Neural cell (in vitro differentiated cells): ENCODE measurements around the gene GLCE. TPM values are rescaled to one million over a fixed set of nuclear protein-coding genes. Genes with fewer than 3 reads are reported as not detected.

Source experiments
- H2AFZ ChIP-seq: fragments of 200-600, 300-800 bp; sonication (generic), shearing (Covaris generic); 2 replicates; pipeline ENCODE4 v1.6.0; 2014; ENCODE audit warnings: low read depth, mild to moderate bottlenecking, antibody characterized with exemption, low read length, moderate library complexity
- H3F3A ChIP-seq: fragments of 200-600 bp; shearing (Covaris generic); 2 replicates; pipeline ENCODE4 v1.6.1; 2016; ENCODE audit warnings: mild to moderate bottlenecking, moderate library complexity, mixed read lengths, antibody characterized with exemption, low read length; ENCODE audit not compliant: insufficient read depth, poor library complexity, severe bottlenecking
- H3K27ac ChIP-seq: fragments of 200-600, 300-800 bp; sonication (generic), shearing (Covaris generic); 2 replicates; pipeline ENCODE4 v1.5.1; 2014; ENCODE audit warnings: mild to moderate bottlenecking, low read length, moderate library complexity
- H3K27me3 ChIP-seq: fragments of 300-800, 200-600 bp; sonication (generic), shearing (Covaris generic); 2 replicates; pipeline ENCODE4 v1.6.0; 2014; ENCODE audit warnings: mild to moderate bottlenecking, low read depth, low read length, moderate library complexity; ENCODE audit not compliant: insufficient read depth
- H3K36me3 ChIP-seq: fragments of 300-800, 200-600 bp; sonication (generic), shearing (Covaris generic); 2 replicates; pipeline ENCODE4 v1.5.1; 2014; ENCODE audit warnings: mild to moderate bottlenecking, antibody characterized with exemption, low read length, moderate library complexity; ENCODE audit not compliant: insufficient read depth
- H3K4me2 ChIP-seq: fragments of 300-800, 200-600 bp; sonication (generic), shearing (Covaris generic); 2 replicates; pipeline ENCODE4 v1.6.0; 2014; ENCODE audit warnings: mild to moderate bottlenecking, low read length
- H3K4me3 ChIP-seq: fragments of 300-800, 200-600 bp; sonication (generic), shearing (Covaris generic); 2 replicates; pipeline ENCODE4 v1.5.1; 2014; ENCODE audit warnings: mild to moderate bottlenecking, low read length, moderate library complexity
- H3K79me2 ChIP-seq: fragments of 200-600 bp; shearing (Covaris generic); replicated peaks from 2 replicates; pipeline ENCODE4 v1.6.0; 2014; ENCODE audit warnings: mild to moderate bottlenecking, low read length, moderate library complexity; ENCODE audit not compliant: insufficient read depth
- H3K9ac ChIP-seq: fragments of 300-800, 200-600 bp; sonication (generic), shearing (Covaris generic); 2 replicates; pipeline ENCODE4 v1.6.1; 2016; ENCODE audit warnings: mild to moderate bottlenecking, low read length, mixed read lengths
- H3K9me2 ChIP-seq: fragments of 200-600 bp; shearing (Covaris generic); 2 replicates; pipeline ENCODE4 v1.6.1; 2016; ENCODE audit warnings: mild to moderate bottlenecking, low read length, mixed read lengths; ENCODE audit not compliant: insufficient read depth
- H3K9me3 ChIP-seq: fragments of 200-600, 300-800 bp; sonication (generic), shearing (Covaris generic); 2 replicates; pipeline ENCODE4 v1.6.1; 2016; ENCODE audit warnings: mild to moderate bottlenecking, mixed run types, low read length, moderate library complexity, mixed read lengths
- H4K20me1 ChIP-seq: fragments of 200-600 bp; shearing (Covaris generic); 2 replicates; pipeline ENCODE4 v1.6.1; 2016; ENCODE audit warnings: mild to moderate bottlenecking, mixed run types; ENCODE audit not compliant: insufficient read depth
- CTCF ChIP-seq: fragments of 450-650 bp; IDR thresholded peaks from 2 replicates; pipeline ENCODE4 v1.5.1; 2014; ENCODE audit warnings: antibody characterized with exemption, mild to moderate bottlenecking, moderate library complexity; ENCODE audit not compliant: poor library complexity, severe bottlenecking
- EP300 ChIP-seq: fragments of 450-650 bp; conservative IDR thresholded peaks from 2 replicates; pipeline ENCODE4 v1.6.1; 2014; ENCODE audit warnings: antibody characterized with exemption, mild to moderate bottlenecking, moderate library complexity; ENCODE audit not compliant: poor library complexity, severe bottlenecking
- EZH2 ChIP-seq: fragments of 200-600, 300-800 bp; shearing (Covaris generic), sonication (generic); IDR thresholded peaks from 2 replicates; pipeline ENCODE4 v1.6.1; 2014; ENCODE audit warnings: antibody characterized with exemption, low read length, borderline replicate concordance, mild to moderate bottlenecking; ENCODE audit not compliant: insufficient read depth, poor library complexity, severe bottlenecking
- MXI1 ChIP-seq: fragments of 450-650 bp; conservative IDR thresholded peaks from 2 replicates; pipeline ENCODE4 v1.6.1; 2014; ENCODE audit warnings: antibody characterized with exemption, mild to moderate bottlenecking; ENCODE audit not compliant: poor library complexity, severe bottlenecking
- POLR2AphosphoS5 ChIP-seq: IDR thresholded peaks from 2 replicates; pipeline ENCODE4 v1.6.1; 2012
- RAD21 ChIP-seq: fragments of 450-650 bp; conservative IDR thresholded peaks from 2 replicates; pipeline ENCODE4 v1.6.1; 2014; ENCODE audit warnings: antibody characterized with exemption, mild to moderate bottlenecking, moderate library complexity
- SMC3 ChIP-seq: fragments of 450-650 bp; conservative IDR thresholded peaks from 2 replicates; pipeline ENCODE4 v1.6.1; 2014; ENCODE audit warnings: antibody characterized with exemption, mild to moderate bottlenecking, moderate library complexity; ENCODE audit not compliant: poor library complexity
- TAF1 ChIP-seq: IDR thresholded peaks from 2 replicates; pipeline ENCODE4 v1.6.1; 2012; ENCODE audit warnings: low read depth
- polyA plus RNA-seq: library from polyadenylated mRNA; depleted of rRNA; stranded (reverse); fragments of >200 nt; gene quantifications from 2 replicates; pipeline ENCODE4 v1.2.3, GENCODE V29; 2014
- TF ChIP-seq, protein P1 (sequence below): IDR thresholded peaks from 2 replicates; pipeline ENCODE4 v1.6.1; 2012; ENCODE audit warnings: borderline replicate concordance

GLCE gene
- polyA plus RNA-seq, 1 donor from 2014 or later: 31.5 TPM

DNA sequence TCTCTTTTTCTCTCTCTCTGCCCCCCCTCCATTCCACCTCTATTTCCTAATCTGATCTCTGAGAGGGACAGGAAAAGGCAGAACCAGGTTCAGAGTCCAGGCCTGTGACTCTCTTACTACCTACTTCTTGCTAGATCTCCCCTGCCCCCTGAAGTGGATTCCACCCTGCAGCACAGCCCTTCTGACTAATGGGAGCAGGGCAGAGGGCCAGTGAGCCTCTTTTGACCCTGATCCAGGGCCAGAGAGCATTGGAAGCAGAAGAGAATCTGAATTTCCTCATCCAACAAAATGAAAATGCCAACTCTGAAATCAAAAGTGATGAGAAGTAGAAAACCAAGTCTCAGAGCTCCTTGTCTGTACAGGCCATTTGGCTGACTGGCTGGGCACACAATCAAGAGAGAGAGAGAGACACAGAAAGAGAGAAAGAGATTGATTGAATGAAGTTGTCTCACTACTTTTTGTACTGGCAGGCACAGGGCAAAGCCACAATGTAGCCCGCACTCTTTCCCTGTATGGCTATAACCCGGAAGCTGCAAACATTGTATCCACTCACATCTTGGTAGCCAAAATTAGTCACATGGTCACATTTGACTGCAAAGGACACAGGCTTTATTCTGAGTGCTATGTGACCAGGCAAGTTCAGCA lies 31.6 kb upstream of the GLCE start:
- Histone ChIP-seq H3K27ac (no peak overlapping the region), H2AFZ (no peak overlapping the region), H3K27me3 (no peaks in the 10 kb centered on the region), H3K36me3 (no peaks in the 10 kb centered on the region), H3K79me2 (no peaks in the 10 kb centered on the region), H3F3A (no peaks in the 10 kb centered on the region), H4K20me1 (no peaks in the 10 kb centered on the region), H3K4me2 (no peak overlapping the region), H3K9ac (no peak overlapping the region), H3K4me3 (no peak overlapping the region), H3K9me2 (no peaks in the 10 kb centered on the region), H3K9me3 (no peaks in the 10 kb centered on the region)
- no peak for TF ChIP-seq RAD21
- TF ChIP-seq CTCF: no peak
- TF ChIP-seq MXI1: no peak
- no peak for TF ChIP-seq POLR2AphosphoS5
- no peak for TF ChIP-seq EP300
- no peak for TF ChIP-seq TAF1
- TF ChIP-seq, protein P1, sequence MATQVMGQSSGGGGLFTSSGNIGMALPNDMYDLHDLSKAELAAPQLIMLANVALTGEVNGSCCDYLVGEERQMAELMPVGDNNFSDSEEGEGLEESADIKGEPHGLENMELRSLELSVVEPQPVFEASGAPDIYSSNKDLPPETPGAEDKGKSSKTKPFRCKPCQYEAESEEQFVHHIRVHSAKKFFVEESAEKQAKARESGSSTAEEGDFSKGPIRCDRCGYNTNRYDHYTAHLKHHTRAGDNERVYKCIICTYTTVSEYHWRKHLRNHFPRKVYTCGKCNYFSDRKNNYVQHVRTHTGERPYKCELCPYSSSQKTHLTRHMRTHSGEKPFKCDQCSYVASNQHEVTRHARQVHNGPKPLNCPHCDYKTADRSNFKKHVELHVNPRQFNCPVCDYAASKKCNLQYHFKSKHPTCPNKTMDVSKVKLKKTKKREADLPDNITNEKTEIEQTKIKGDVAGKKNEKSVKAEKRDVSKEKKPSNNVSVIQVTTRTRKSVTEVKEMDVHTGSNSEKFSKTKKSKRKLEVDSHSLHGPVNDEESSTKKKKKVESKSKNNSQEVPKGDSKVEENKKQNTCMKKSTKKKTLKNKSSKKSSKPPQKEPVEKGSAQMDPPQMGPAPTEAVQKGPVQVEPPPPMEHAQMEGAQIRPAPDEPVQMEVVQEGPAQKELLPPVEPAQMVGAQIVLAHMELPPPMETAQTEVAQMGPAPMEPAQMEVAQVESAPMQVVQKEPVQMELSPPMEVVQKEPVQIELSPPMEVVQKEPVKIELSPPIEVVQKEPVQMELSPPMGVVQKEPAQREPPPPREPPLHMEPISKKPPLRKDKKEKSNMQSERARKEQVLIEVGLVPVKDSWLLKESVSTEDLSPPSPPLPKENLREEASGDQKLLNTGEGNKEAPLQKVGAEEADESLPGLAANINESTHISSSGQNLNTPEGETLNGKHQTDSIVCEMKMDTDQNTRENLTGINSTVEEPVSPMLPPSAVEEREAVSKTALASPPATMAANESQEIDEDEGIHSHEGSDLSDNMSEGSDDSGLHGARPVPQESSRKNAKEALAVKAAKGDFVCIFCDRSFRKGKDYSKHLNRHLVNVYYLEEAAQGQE: no peak
- TF ChIP-seq SMC3: no peak
- TF ChIP-seq EZH2: no peak

DNA sequence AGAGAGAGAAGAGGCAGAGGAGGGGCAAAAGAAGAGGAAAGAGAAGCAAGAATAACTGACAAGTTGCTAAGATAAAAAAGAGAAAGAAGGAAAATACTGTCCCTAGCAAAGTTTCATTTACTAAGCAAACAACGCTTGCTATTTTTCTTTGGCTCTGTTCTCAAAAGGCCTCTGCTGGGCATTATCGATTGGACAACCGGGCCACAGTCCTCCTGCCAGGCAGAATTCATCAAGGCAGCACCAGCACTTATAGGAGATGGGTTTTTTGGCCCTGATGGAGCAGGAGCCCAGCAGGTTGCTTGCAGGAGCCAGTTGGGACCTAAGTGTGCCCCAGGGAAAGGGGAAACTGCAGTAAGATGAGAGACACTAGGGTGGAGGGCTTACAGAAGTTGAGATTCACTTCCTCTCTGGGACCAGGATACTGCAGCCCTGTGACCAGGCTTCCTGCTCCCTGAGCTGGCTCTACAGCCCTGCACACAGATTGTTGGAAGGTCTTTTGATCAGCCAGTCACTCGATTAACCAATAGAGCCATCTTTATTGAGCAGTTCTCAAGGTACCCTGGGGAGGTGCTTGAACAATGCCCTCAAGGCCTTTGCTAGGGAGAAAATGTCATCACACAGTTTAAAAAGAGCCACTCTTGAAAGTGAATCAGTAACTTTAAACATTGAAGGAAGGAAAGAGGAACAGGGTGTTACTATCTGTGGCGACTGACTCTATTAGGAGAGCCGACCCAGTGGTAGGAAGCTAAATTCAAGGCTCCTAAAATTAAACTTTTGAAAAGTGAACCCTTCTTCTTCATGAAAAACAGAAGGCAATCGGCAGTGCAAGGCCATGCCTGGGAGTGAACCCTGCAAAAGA lies 28.8 kb upstream of the GLCE start:
- H3K9ac ChIP-seq: no peak overlapping the region
- no peaks in the 10 kb centered on the region for H3K36me3 ChIP-seq
- no peaks in the 10 kb centered on the region for H3K79me2 ChIP-seq
- no peak overlapping the region for H3K4me2 ChIP-seq
- H3K27ac ChIP-seq: no peak overlapping the region
- H3F3A ChIP-seq: no peaks in the 10 kb centered on the region
- no peak overlapping the region for H3K4me3 ChIP-seq
- TF ChIP-seq TAF1 (no peak), POLR2AphosphoS5 (no peak), MXI1 (no peak), EP300 (no peak), RAD21 (no peak), SMC3 (no peak)
- TF ChIP-seq, protein P1: no peak
- H3K9me3 ChIP-seq: no peaks in the 10 kb centered on the region
- no peaks in the 10 kb centered on the region for H4K20me1 ChIP-seq
- no peaks in the 10 kb centered on the region for H3K9me2 ChIP-seq
- no peak overlapping the region for H2AFZ ChIP-seq
- H3K27me3 ChIP-seq: no peaks in the 10 kb centered on the region
